ENCODE data around the gene SH3TC1. TPM values are rescaled to one million over a fixed set of nuclear protein-coding genes. Genes with fewer than 3 reads are reported as not detected.

The SH3TC1 gene
- total and polyA plus RNA-seq, 10 of the 15 experiments (the other 5 are each of a cell fraction or from before 2014, with no cell fraction given): 0.19 to 47.0 (median 18.4) TPM

GRCh38 chr4:8210616-8211015 lies 11.5 kb downstream of the SH3TC1 start (continued):
- no peak for TF ChIP-seq NFYA (IDR thresholded peaks at IDR 0.05; ENCODE audit: borderline replicate concordance, low read depth, low read length)
- TF ChIP-seq MTA2 (IDR thresholded peaks at IDR 0.05; ENCODE audit: low read depth): no peak

GRCh38 chr4:8211251-8211650 lies 12.2 kb downstream of the SH3TC1 start:
- Histone ChIP-seq H3K36me3 (ENCODE audit: control insufficient read depth in 2 of 2, insufficient read depth in 2 of 2, low read length in 1 of 2) (peaks cover 4 to 8% of the 10 kb centered on the region in 2 experiments; a peak in 3 of 4 replicates), H3K4me1 (ENCODE audit: control insufficient read depth, insufficient read depth, low read length) (no peaks in the 10 kb centered on the region; the same call in 1 of the 2 replicates), H3K27ac (ENCODE audit: control insufficient read depth, insufficient read depth) (no peak overlapping the region), H3K4me3 (no peak overlapping the region), H3K27me3 (replicated peaks in 1 of 2; ENCODE audit: control insufficient read depth in 2 of 2, insufficient read depth in 2 of 2, low read length in 1 of 2) (no peaks in the 10 kb centered on the region), H3K4me2 (ENCODE audit: control insufficient read depth, insufficient read depth) (no peak overlapping the region), H2AFZ (ENCODE audit: control insufficient read depth, low read depth, low read length) (no peak overlapping the region), H3K9me3 (replicated peaks; ENCODE audit: control insufficient read depth, insufficient read depth, low read length) (no peaks in the 10 kb centered on the region), H4K20me1 (ENCODE audit: control insufficient read depth, insufficient read depth) (no peaks in the 10 kb centered on the region), H3K9ac (ENCODE audit: control insufficient read depth, insufficient read depth, low read length) (no peak overlapping the region), H3K79me2 (ENCODE audit: control insufficient read depth, insufficient read depth, low read length) (no peaks in the 10 kb centered on the region)
- POLR2A ChIA-PET: interaction anchor here (0.6 kb wide), 1 partner anchor 17 kb away, joined by 4 read pairs; no protein-coding TSS in a partner anchor
- BruUV-seq (replicated peaks): no TSS peak
- SMC1A ChIA-PET (ENCODE audit: uncharacterized antibody, unreplicated experiment): no interaction called here
- DNase-seq (ENCODE audit: low read depth, low spot score) (no peak), FAIRE-seq (no peak), ATAC-seq (no peak)
- RAD21 ChIA-PET (ENCODE audit: unreplicated experiment): no interaction called here
- CTCF ChIA-PET: interaction anchor here (1.2 kb wide), 1 partner anchor 35 kb away, joined by 4 read pairs; no protein-coding TSS in a partner anchor
- intact Hi-C loops (cut with micrococcal nuclease; ENCODE audit: unreplicated experiment): no loop called here
- WGBS (ENCODE audit: insufficient coverage, insufficient replicate concordance, low lambda C conversion rate, missing lambda C conversion rate): 31% methylated on average over 4 of the region's 8 CpGs
- in situ Hi-C loops (cut with MboI): no loop called here
- TF ChIP-seq NR2C1 (IDR thresholded peaks at IDR 0.05) (no peak), SMAD1 (IDR thresholded peaks at IDR 0.05; ENCODE audit: low read depth, partially characterized antibody) (no peak), HDAC6 (IDR thresholded peaks at IDR 0.05; ENCODE audit: unreplicated experiment) (no peak), EGR1 (IDR thresholded peaks at IDR 0.05; ENCODE audit: borderline replicate concordance in 1 of 2, low read depth in 2 of 2, low read length in 2 of 2) (no peak), IRF5 (IDR thresholded peaks at IDR 0.05; ENCODE audit: borderline replicate concordance) (no peak), RELB (IDR thresholded peaks at IDR 0.05; ENCODE audit: low read depth) (no peak), ZBED1 (IDR thresholded peaks at IDR 0.05; ENCODE audit: borderline replicate concordance) (no peak), NFXL1 (IDR thresholded peaks at IDR 0.05; ENCODE audit: borderline replicate concordance) (no peak), ELK1 (IDR thresholded peaks at IDR 0.05; ENCODE audit: low read depth, low read length) (no peak), ATF2 (IDR thresholded peaks at IDR 0.05; ENCODE audit: low read length) (no peak), BACH1 (IDR thresholded peaks at IDR 0.05; ENCODE audit: borderline replicate concordance) (no peak), SMC3 (IDR thresholded peaks at IDR 0.05; ENCODE audit: borderline replicate concordance, low read length) (no peak), MTA3 (IDR thresholded peaks at IDR 0.05; ENCODE audit: borderline replicate concordance, low read length) (no peak), SREBF2 (IDR thresholded peaks at IDR 0.05; ENCODE audit: low read length) (no peak)

Data from GM12878 (cell line).